Caco-2 (cell line): ENCODE data around the gene KCNMB1. TPM values are rescaled to one million over a fixed set of nuclear protein-coding genes. Genes with fewer than 3 reads are reported as not detected.

Experiments used
- BruUV-seq: library from RNA; stranded (reverse); fragments of 400-500 nt; replicated peaks from 2 replicates; lab custom pipeline; 2021; lab: Mats Ljungman, UMichigan
- CTCF ChIA-PET: fragments of 300-600 bp; sonication (Branson Sonifier 250); formaldehyde crosslinking; loops from one replicate; lab custom pipeline; 2022; ENCODE audit warnings: antibody characterized with exemption; lab: Charles Lee
- POLR2A ChIA-PET: fragments of 300-600 bp; sonication (Branson Sonifier 250); formaldehyde crosslinking; loops from one replicate; lab custom pipeline; 2022; ENCODE audit warnings: antibody characterized with exemption; lab: Charles Lee
- DNase-seq, 2 experiments: peaks; one replicate each; pipeline versions ENCODE4 v3.0.0 to v3.0.0-alpha.2; 2020 to 2022
- H3K27me3 ChIP-seq: replicated peaks from 2 replicates; pipeline ENCODE4 v1.6.0; 2011; ENCODE audit warnings: low read length; ENCODE audit not compliant: control insufficient read depth, insufficient read depth
- H3K36me3 ChIP-seq: 2 replicates; pipeline ENCODE4 v1.5.1; 2011; ENCODE audit warnings: low read length; ENCODE audit not compliant: control insufficient read depth, insufficient read depth
- H3K4me1 ChIP-seq: fragments of 250-450 bp; sonication (Bioruptor Pico); 2 replicates; pipeline ENCODE4 v1.5.1; 2020; ENCODE audit warnings: mild to moderate bottlenecking
- H3K4me3 ChIP-seq: 2 replicates; pipeline ENCODE4 v1.5.1; 2011; ENCODE audit warnings: low read depth, mild to moderate bottlenecking, control low read depth, low read length
- H3K9me3 ChIP-seq: fragments of 250-450 bp; sonication (Bioruptor Pico); 2 replicates; pipeline ENCODE4 v1.5.1; 2020; ENCODE audit warnings: mild to moderate bottlenecking, moderate library complexity
- H3K27ac Mint-ChIP-seq: one replicate; pipeline ENCODE4 v1.8.0; 2022; ENCODE audit warnings: mixed read lengths; ENCODE audit not compliant: unreplicated experiment
- H3K27me3 Mint-ChIP-seq: one replicate; pipeline ENCODE4 v1.8.0; 2022; ENCODE audit warnings: mixed read lengths; ENCODE audit not compliant: insufficient read depth, unreplicated experiment
- H3K36me3 Mint-ChIP-seq: one replicate; pipeline ENCODE4 v1.8.0; 2022; ENCODE audit warnings: mild to moderate bottlenecking, mixed read lengths; ENCODE audit not compliant: insufficient read depth, unreplicated experiment
- H3K4me1 Mint-ChIP-seq: one replicate; pipeline ENCODE4 v1.8.0; 2022; ENCODE audit warnings: low read depth, mixed read lengths; ENCODE audit not compliant: unreplicated experiment
- H3K4me3 Mint-ChIP-seq: one replicate; pipeline ENCODE4 v1.8.0; 2022; ENCODE audit warnings: mild to moderate bottlenecking, moderate library complexity, mixed read lengths; ENCODE audit not compliant: unreplicated experiment
- H3K9me3 Mint-ChIP-seq: one replicate; pipeline ENCODE4 v1.8.0; 2022; ENCODE audit warnings: mixed read lengths; ENCODE audit not compliant: unreplicated experiment
- CTCF ChIP-seq, 2 experiments: fragments of 200-600 bp in 1 of 2; IDR thresholded peaks; 1 replicate in 1 of 2; 2 replicates in 1 of 2; pipeline versions ENCODE4 v1.5.1 to v1.8.0; 2011 to 2022; ENCODE audit warnings: antibody characterized with exemption in 1 of 2, control low read depth in 1 of 2, inconsistent platforms in 1 of 2, low read depth in 1 of 2, low read length in 1 of 2, mild to moderate bottlenecking in 1 of 2, moderate library complexity in 1 of 2; ENCODE audit not compliant: insufficient read depth in 1 of 2, severe bottlenecking in 1 of 2, unreplicated experiment in 1 of 2
- intact Hi-C: fragments of 100-400 bp; cut with micrococcal nuclease; formaldehyde crosslinking; loops from one replicate; pipeline ENCODE4 v1.10.0; 2022; ENCODE audit not compliant: unreplicated experiment
- total RNA-seq: library from RNA; stranded (reverse); gene quantifications from 2 replicates; pipeline ENCODE4 v1.2.3, GENCODE V29; 2022

Gene KCNMB1
- total RNA-seq, 1 experiment from 2014 or later = not detected

GRCh38 chr5:170348137-170348633 lies 41.0 kb downstream of the KCNMB1 start:
- ChIA-PET POLR2A (no interaction called here), CTCF (no interaction called here)
- H3K4me1 Mint-ChIP-seq = no peaks in the 10 kb centered on the region
- Histone ChIP-seq H3K27me3 (no peaks in the 10 kb centered on the region; the same call in 1 of the 2 replicates), H3K4me3 (no peak overlapping the region), H3K9me3 (no peaks in the 10 kb centered on the region), H3K36me3 (no peaks in the 10 kb centered on the region), H3K4me1 (no peaks in the 10 kb centered on the region)
- intact Hi-C loops = loop anchor here (10.0 kb wide), 1 partner anchor 123 kb away; no protein-coding TSS in a partner anchor
- H3K27me3 Mint-ChIP-seq = peaks cover 30% of the 10 kb centered on the region
- H3K27ac Mint-ChIP-seq = no peak overlapping the region
- no peaks in the 10 kb centered on the region for H3K36me3 Mint-ChIP-seq
- no peak for DNase-seq
- H3K4me3 Mint-ChIP-seq = no peak overlapping the region
- BruUV-seq = no TSS peak
- no peak for TF ChIP-seq CTCF (IDR thresholded peaks at IDR 0.05; ENCODE audit: insufficient read depth in 1 of 2, low read depth in 1 of 2, low read length in 1 of 2, severe bottlenecking in 1 of 2, unreplicated experiment in 1 of 2)
- peaks cover 17% of the 10 kb centered on the region for H3K9me3 Mint-ChIP-seq

- DNase-seq = no peak
- ChIA-PET POLR2A (no interaction called here), CTCF (no interaction called here)
- TF ChIP-seq CTCF (IDR thresholded peaks at IDR 0.05; ENCODE audit: insufficient read depth in 1 of 2, low read depth in 1 of 2, low read length in 1 of 2, severe bottlenecking in 1 of 2, unreplicated experiment in 1 of 2) = no peak
- no peak overlapping the region for H3K4me3 ChIP-seq
- no peaks in the 10 kb centered on the region for H3K4me1 Mint-ChIP-seq
- H3K27ac Mint-ChIP-seq = no peak overlapping the region
- peaks cover 30% of the 10 kb centered on the region for H3K27me3 Mint-ChIP-seq
- no peaks in the 10 kb centered on the region for H3K4me1 ChIP-seq
- H3K9me3 ChIP-seq = no peaks in the 10 kb centered on the region; the same call in 1 of the 2 replicates
- H3K27me3 ChIP-seq = no peaks in the 10 kb centered on the region; the same call in 1 of the 2 replicates
- H3K36me3 ChIP-seq = no peaks in the 10 kb centered on the region
- no TSS peak for BruUV-seq
- H3K36me3 Mint-ChIP-seq = no peaks in the 10 kb centered on the region
- intact Hi-C loops = loop anchor here (10.0 kb wide), 1 partner anchor 122 kb away; no protein-coding TSS in a partner anchor
- no peak overlapping the region for H3K4me3 Mint-ChIP-seq
- H3K9me3 Mint-ChIP-seq = peaks cover 21% of the 10 kb centered on the region
These were observed 42.1 kb downstream of the KCNMB1 start for GRCh38 chr5:170347022-170347567.

GRCh38 chr5:170345971-170346370 lies 43.2 kb downstream of the KCNMB1 start:
- Mint-ChIP-seq H3K27ac (no peak overlapping the region), H3K4me1 (no peaks in the 10 kb centered on the region), H3K4me3 (no peak overlapping the region), H3K36me3 (no peaks in the 10 kb centered on the region), H3K27me3 (peaks cover 27% of the 10 kb centered on the region), H3K9me3 (peaks cover 21% of the 10 kb centered on the region)
- Histone ChIP-seq H3K36me3 (no peaks in the 10 kb centered on the region), H3K4me3 (no peak overlapping the region), H3K9me3 (no peaks in the 10 kb centered on the region; the same call in 1 of the 2 replicates), H3K27me3 (no peaks in the 10 kb centered on the region; the same call in 1 of the 2 replicates), H3K4me1 (no peaks in the 10 kb centered on the region)
- ChIA-PET CTCF (no interaction called here), POLR2A (no interaction called here)
- TF ChIP-seq CTCF (IDR thresholded peaks at IDR 0.05; ENCODE audit: insufficient read depth in 1 of 2, low read depth in 1 of 2, low read length in 1 of 2, severe bottlenecking in 1 of 2, unreplicated experiment in 1 of 2) = no peak
- intact Hi-C loops = loop anchor here (10.0 kb wide), 1 partner anchor 121 kb away; no protein-coding TSS in a partner anchor
- DNase-seq = no peak
- BruUV-seq = no TSS peak
